ENCODE measurements around the gene DHX15. TPM values are rescaled to one million over a fixed set of nuclear protein-coding genes. Genes with fewer than 3 reads are reported as not detected.

DHX15 gene
- total and polyA plus RNA-seq, 10 of the 15 experiments (the other 5 are each of a cell fraction or from before 2014, with no cell fraction given) = 166 to 269 (median 184) TPM

GRCh38 chr4:24565054-24565453, 19.3 kb downstream of the DHX15 start:
- Histone ChIP-seq H3K36me3 (ENCODE audit: control insufficient read depth in 2 of 2, insufficient read depth in 2 of 2, low read length in 1 of 2) (peaks cover 2 to 24% of the 10 kb centered on the region in 2 experiments), H3K9ac (ENCODE audit: control insufficient read depth, insufficient read depth, low read length) (no peak overlapping the region), H3K4me2 (ENCODE audit: control insufficient read depth, insufficient read depth) (no peak overlapping the region), H3K27me3 (replicated peaks in 1 of 2; ENCODE audit: control insufficient read depth in 2 of 2, insufficient read depth in 2 of 2, low read length in 1 of 2) (no peaks in the 10 kb centered on the region), H3K79me2 (ENCODE audit: control insufficient read depth, insufficient read depth, low read length) (peaks cover 90% of the 10 kb centered on the region), H3K27ac (ENCODE audit: control insufficient read depth, insufficient read depth) (no peak overlapping the region), H3K9me3 (replicated peaks; ENCODE audit: control insufficient read depth, insufficient read depth, low read length) (no peaks in the 10 kb centered on the region; the same call in 2 of the 3 replicates), H3K4me3 (no peak overlapping the region), H4K20me1 (ENCODE audit: control insufficient read depth, insufficient read depth) (peaks cover 6% of the 10 kb centered on the region; the same call in 1 of the 2 replicates), H3K4me1 (ENCODE audit: control insufficient read depth, insufficient read depth, low read length) (no peaks in the 10 kb centered on the region), H2AFZ (ENCODE audit: control insufficient read depth, low read depth, low read length) (no peak overlapping the region)
- no peak for ATAC-seq
- TF ChIP-seq EED (IDR thresholded peaks at IDR 0.05; ENCODE audit: low read depth) (no peak), WRNIP1 (IDR thresholded peaks at IDR 0.05; ENCODE audit: borderline replicate concordance, low read depth, low read length) (no peak), PRDM15 (CRISPR knock-in tag; IDR thresholded peaks at IDR 0.05) (no peak), BCLAF1 (IDR thresholded peaks at IDR 0.05) (no peak), TARDBP (IDR thresholded peaks at IDR 0.05; ENCODE audit: borderline replicate concordance) (no peak), IRF4 (IDR thresholded peaks at IDR 0.05; ENCODE audit: low read depth, low read length) (no peak), EGR1 (IDR thresholded peaks at IDR 0.05; ENCODE audit: borderline replicate concordance in 1 of 2, low read depth in 2 of 2, low read length in 2 of 2) (no peak), YY1 (IDR thresholded peaks at IDR 0.05; ENCODE audit: low read depth, low read length) (no peak), NRF1 (conservative IDR thresholded peaks at IDR 0.05; ENCODE audit: low read depth, low read length) (no peak), HSF1 (IDR thresholded peaks at IDR 0.05; ENCODE audit: low read depth, low read length) (no peak), ZNF384 (IDR thresholded peaks at IDR 0.05; ENCODE audit: borderline replicate concordance, low read depth, low read length) (no peak), IRF3 (IDR thresholded peaks at IDR 0.05) (no peak), RCOR1 (conservative IDR thresholded peaks at IDR 0.05; ENCODE audit: low read depth, low read length) (no peak), MYB (IDR thresholded peaks at IDR 0.05; ENCODE audit: borderline replicate concordance, low read depth, low read length) (no peak), CBX5 (IDR thresholded peaks at IDR 0.05; ENCODE audit: low read depth) (no peak), HCFC1 (IDR thresholded peaks at IDR 0.05; ENCODE audit: low read length) (no peak), KAT2A (conservative IDR thresholded peaks at IDR 0.05; ENCODE audit: control insufficient read depth, low read depth, low read length) (no peak)
- ChIA-PET SMC1A (ENCODE audit: uncharacterized antibody, unreplicated experiment) (interaction anchor here (0.9 kb wide), 1 partner anchor 15 kb away, joined by 3 read pairs; no protein-coding TSS in a partner anchor), CTCF (interaction anchor here (0.8 to 5.2 kb wide), 2 partner anchors 14 to 18 kb away, joined by 3 to 26 read pairs; no protein-coding TSS in a partner anchor), RAD21 (ENCODE audit: unreplicated experiment) (no interaction called here), POLR2A (no interaction called here)
- no TSS peak for BruUV-seq (replicated peaks)
- no peak for FAIRE-seq
- intact Hi-C loops (cut with micrococcal nuclease; ENCODE audit: unreplicated experiment) = no loop called here
- no peak for DNase-seq (ENCODE audit: low read depth, low spot score)
- in situ Hi-C loops (cut with MboI) = loop anchor here (25.0 kb wide), 1 partner anchor 822 kb away; the partner anchor contains the start of gene ANAPC4
